GM18870 (cell line): ENCODE results near the gene ERC1.

Experiments
- ATAC-seq: cut with Tn5 transposase; IDR thresholded peaks from one replicate; pipeline ENCODE4 v1.9.1; 2021; ENCODE audit warnings: moderate library complexity; ENCODE audit not compliant: unreplicated experiment

The ERC1 gene

GRCh38 chr12:1500095-1500801 is 509.2 kb downstream of the ERC1 start:
- ATAC-seq, result no peak

DNA sequence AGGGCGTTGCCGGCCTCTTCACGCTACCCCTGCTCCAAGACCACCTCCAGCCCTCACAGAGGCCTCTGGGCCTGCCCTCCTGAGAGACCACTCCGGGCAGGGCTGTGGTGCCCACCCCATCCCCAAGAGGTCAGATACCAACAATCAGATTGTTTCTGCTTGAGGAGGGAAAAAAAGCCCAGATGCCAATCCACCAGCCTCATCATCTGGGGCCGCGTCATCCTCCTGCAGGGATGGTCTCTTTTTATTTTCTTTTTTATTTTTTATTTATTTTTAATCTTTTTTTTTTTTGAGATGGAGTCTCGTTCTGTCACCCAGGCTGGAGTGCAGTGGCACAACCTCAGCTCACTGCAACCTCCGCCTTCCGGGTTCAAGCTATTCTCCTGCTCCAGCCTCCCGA is 510.0 kb downstream of the ERC1 start:
- no peak for ATAC-seq

- no peak for ATAC-seq
Measured at GRCh38 chr12:1501695-1502378, 510.8 kb downstream of the ERC1 start.

- ATAC-seq, result no peak
Measured at GRCh38 chr12:1502379-1502720, 511.3 kb downstream of the ERC1 start.

- no peak for ATAC-seq
Measured at GRCh38 chr12:1502831-1503230, 511.8 kb downstream of the ERC1 start.

DNA sequence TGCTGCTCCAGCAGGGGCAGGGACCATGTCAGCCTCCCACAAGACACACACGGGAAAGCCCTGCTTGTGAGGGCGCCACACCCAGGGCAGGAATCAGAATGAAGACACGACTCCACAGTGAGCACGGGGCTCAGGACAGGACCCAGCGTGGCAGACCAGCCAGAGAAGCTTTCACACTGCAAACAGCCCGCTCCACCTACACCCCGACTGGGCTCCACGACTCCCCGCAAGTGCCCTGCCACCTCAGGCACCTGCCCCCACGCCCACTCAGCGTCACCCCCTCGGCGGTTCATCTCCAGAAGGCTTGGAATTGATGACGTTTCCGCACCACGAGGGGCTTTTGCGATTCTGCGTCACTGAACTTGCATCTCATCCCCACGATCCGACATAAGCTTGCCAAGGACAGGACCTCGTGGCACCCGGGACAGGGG is 512.3 kb downstream of the ERC1 start:
- no peak for ATAC-seq

- no peak for ATAC-seq
Measured at GRCh38 chr12:1504304-1504894, 513.4 kb downstream of the ERC1 start.

DNA sequence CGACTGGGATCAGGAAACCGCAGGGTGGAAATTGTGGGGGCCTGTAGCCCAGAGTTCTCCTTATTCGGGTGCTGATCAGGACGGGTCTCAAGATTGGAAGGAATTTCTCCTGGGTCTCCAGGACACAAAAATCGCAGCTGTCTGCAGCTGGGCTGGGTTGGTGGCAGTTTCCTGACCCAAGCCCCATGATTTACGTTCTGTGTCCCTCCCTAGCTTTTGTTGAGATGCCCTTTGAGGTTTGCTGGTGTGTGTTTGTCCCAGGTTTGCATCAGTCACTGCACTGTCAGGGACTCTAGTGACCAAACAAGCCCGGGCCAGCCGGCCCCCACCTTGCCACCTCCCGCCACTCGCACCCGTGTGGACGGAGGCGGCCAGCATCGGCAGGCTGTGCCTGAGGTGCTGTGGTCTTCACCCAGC is 513.9 kb downstream of the ERC1 start:
- ATAC-seq, result no peak

DNA sequence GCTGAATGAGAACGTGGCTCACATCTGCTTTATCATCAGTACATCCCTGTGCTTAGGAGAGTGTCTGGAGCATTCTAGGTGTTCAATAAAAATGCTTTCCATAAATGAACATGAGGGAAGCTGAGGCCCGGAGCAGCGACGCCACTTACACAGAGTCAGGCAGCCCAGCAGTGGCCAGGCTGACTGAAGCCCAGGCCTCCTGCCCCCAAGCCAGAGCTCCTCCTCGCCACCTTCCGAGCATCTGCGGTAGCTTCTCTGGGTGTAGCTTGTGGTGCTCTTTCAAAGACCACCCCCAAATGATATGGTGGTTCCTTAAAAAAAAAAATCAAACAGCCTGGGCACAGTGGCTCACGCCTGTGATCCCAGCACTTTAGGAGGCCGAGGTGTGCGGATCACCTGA is 514.6 kb downstream of the ERC1 start:
- ATAC-seq, result no peak

DNA sequence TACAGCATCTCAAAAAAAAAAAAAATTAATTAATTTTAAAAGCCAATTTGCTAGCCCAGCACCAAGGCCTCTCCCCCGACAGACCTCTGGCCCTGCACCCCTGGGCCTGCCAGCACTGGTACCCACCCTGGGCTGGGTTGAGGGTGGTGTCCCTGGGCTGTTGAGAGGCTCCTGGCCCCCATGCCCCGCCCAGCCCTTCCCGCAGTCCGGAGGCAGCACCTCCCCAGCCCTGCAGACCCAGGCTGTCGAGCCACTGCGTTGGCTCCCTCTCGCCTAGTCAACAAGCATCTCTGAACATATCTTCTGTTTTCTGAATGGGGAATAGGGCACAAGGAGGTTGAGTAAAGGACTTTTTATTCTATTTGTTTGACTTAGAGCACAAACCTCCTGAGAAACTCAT is 516.3 kb downstream of the ERC1 start:
- no peak for ATAC-seq

GRCh38 chr12:1509413-1510052 is 518.5 kb downstream of the ERC1 start:
- ATAC-seq, result no peak

DNA sequence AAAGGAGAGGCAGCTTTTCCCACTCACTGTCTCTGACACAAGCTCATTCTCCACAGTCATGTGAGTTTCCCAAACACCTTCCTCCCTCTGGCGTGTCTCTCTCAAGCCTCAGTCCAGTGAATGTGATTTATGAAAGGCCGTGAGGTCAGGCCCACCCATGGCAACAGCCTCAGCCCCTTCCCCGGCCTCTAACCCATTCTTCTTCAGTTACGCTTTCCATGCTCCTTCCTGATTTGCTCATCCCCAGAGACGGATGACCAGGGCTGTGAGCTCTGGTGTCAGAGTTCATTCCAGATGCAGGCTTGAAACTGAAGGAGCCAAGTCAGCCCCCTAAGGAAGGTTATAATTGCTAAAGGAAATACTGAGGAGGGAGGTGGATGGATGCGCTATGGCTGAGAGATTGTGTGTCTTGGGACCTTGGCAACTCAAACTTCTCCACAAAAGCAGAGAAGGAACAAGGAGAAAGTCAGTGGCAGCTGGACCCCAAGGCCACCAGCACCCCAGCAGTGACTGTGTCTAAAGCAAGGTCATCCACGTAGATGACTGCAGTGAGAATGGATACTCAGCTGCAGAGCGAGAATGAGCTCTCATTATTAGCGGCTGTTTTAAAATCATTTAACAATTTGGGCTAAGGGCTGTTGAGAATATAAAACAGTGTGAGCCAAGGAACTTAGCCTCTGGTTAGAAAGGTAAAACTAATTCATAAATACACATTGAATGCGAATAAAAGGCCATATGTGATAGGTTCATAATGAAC is 519.2 kb downstream of the ERC1 start:
- no peak for ATAC-seq

- ATAC-seq, result no peak
Measured at GRCh38 chr12:1515010-1515409, 524.0 kb downstream of the ERC1 start.

DNA sequence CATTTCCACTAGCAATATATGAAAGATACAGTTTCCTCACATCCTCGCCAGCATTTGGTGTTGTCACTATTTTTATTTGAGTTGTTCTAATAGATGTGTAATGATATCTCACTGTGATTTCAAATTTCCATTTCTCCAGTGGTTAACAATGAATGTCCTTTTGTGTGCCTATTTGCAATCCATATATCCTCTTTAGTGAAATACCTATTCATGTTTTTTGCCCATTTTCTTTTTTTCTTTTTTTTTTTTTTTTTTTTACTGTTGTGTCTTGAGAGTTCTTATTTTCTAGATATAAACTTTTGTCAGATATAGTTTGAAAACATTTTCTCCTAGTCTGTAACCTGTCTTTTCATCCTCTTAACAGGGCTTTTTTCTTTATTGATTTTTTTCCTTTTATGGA is 524.4 kb downstream of the ERC1 start:
- ATAC-seq, result no peak

GRCh38 chr12:1517007-1517406 is 526.0 kb downstream of the ERC1 start:
- ATAC-seq, result no peak

DNA sequence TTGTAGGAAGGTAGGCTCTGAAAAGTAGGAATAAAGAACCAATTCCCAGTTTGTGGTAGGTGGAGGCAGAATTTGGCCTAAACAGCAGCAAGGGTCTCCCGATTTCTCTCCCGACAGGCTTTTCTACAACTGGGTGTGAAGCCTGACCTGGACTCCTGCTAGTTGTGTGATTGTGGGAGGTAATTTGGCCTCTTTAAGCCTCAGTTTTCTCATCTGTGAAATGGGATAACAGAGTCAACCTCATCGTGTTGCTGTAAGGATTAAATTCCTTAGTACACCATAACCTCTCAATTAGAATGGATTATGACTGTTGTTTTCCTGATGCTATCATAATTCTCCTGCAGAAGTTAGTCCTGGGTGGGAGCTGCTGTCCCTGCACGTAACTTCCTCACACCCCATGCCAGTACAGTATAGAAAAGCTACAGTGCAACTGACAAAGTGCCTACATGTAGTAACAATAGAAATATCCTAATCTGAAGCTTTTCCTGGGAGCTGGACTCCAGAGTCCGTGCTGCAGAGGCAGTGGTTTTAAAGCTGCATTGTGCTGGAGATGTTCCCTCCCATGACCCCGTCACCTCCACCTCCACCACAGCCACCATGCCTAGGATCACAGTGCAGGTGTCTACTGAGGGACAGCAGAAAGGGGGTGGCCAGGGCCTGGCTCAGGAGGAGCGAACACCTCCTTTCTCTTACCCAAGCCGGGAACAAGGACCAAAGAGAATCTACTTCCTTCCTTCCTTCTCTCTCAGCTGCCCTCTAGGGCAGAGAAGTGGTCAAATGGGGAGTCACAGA is 526.9 kb downstream of the ERC1 start:
- ATAC-seq, result no peak

- no peak for ATAC-seq
Measured at GRCh38 chr12:1518591-1519516, 527.8 kb downstream of the ERC1 start.

- no peak for ATAC-seq
Measured at GRCh38 chr12:1519642-1520041, 528.6 kb downstream of the ERC1 start.

GRCh38 chr12:1523046-1523445 is 532.0 kb downstream of the ERC1 start:
- ATAC-seq, result no peak
